Caki2 (cell line): Measurements from ENCODE around the gene EN2. TPM values are rescaled to one million over a fixed set of nuclear protein-coding genes. Genes with fewer than 3 reads are reported as not detected.

Experiments used
- DNase-seq: peaks from one replicate; pipeline ENCODE4 v3.0.0-alpha.2; 2015; ENCODE audit warnings: low read depth
- in situ Hi-C: cut with HindIII; loops from 2 replicates; pipeline ENCODE4 v1.10.0; 2016; ENCODE audit warnings: low sequenced_read_pairs, low pct_unique_long_range_greater_than_20kb, mixed read lengths
- total RNA-seq: library from RNA; depleted of rRNA; stranded (reverse); fragments of >200 nt; shearing (Covaris generic); gene quantifications from 2 replicates; pipeline ENCODE4 v1.2.3, GENCODE V29; 2014; ENCODE audit warnings: low replicate concordance

The EN2 gene
- total RNA-seq, 1 experiment from 2014 or later, result 1.3 TPM

DNA sequence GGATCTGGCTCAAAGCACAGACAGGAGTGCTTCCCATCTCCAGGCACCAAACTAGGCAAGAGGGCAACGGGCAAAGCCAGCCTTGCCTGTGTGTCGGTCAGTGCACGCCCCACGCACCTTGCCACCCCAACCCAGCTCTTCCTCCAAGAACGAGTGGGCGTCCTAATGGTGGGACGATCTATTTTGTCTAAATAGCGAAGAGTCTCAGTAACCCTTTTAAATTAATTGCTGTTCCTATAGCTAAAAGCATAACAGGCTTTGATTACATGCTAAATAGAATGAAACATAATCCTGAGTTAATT lies 12.2 kb downstream of the EN2 start:
- in situ Hi-C loops, result no loop called here
- DNase-seq, result no peak

DNA sequence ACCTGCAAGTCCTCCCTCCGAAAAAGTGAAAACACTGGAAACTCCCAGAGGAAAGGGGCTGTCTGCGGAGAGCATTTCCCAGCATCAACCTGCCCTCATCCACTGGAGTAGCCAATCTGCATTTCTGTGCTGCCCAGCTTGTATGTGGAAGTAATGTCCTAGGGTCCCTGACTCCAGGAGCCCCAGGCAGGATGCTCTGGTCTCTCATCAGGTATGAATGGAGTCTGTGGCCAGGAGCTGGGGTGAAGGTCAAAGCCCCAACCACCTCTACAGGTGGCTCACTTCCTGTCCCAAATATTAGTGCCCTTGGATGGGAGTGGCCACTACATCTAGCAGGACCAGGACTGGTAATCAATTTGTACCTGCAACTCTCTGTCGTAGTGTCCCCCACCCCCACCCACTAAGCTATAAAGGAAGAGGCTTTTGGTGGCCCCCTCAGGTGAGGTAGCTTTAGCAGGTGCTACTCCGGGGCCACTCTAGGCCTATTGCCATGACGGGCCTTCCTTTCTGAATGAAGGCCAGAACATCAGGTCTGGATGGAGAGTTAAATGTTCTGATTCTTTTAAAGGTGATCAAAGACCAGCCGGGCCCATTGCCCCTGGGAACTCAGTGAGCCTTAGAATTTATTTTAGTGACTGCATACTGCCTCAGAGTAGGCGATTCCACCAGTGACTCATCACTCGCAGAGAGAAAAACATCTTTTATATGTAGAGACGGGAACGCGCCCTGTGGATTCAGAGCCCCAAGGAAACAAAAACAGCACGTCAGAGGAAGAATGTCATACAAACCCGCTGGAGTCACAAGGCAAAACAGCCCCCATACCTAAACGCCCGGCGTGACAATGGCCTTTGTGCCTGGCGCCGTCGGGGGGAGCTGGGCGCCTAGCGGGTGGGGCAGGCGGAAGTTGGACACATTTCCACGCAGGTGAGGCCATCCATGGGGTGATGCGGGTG lies 13.0 kb downstream of the EN2 start:
- in situ Hi-C loops, result no loop called here
- peak; percentile 75 for DNase-seq

- peak; percentile 46 for DNase-seq
- in situ Hi-C loops, result no loop called here
Observed at GRCh38 chr7:155471718-155472117, 13.8 kb downstream of the EN2 start.

GRCh38 chr7:155477476-155477875 lies 19.5 kb downstream of the EN2 start:
- no peak for DNase-seq
- in situ Hi-C loops, result no loop called here

DNA sequence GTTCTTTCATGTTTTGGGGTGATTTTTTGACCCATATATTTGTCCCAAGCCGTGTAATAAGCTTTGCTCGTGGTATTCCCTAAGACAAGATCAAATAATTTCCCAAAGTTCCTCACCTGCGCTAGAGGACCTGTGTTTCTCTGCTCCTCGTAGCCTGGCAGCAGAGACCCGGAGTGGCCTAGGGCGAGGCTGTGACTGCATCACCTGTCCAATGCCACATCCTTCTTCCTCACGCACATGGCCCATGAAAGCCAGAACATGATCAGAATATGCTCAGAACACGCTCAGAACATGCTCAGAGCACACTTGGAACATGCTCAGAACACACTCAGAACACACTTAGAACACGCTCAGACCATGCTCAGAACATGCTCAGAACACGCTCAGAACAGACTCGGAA lies 23.8 kb downstream of the EN2 start:
- in situ Hi-C loops, result no loop called here
- DNase-seq, result no peak

GRCh38 chr7:155482511-155483183 lies 24.7 kb downstream of the EN2 start:
- in situ Hi-C loops, result no loop called here
- no peak for DNase-seq

- in situ Hi-C loops, result no loop called here
Observed at GRCh38 chr7:155483245-155483644, 25.3 kb downstream of the EN2 start.

GRCh38 chr7:155483868-155484325 lies 26.0 kb downstream of the EN2 start:
- DNase-seq, result no peak
- in situ Hi-C loops, result no loop called here

More at GRCh38 chr7:155483245-155483644, 25.3 kb downstream of the EN2 start:
- DNase-seq, result no peak

DNA sequence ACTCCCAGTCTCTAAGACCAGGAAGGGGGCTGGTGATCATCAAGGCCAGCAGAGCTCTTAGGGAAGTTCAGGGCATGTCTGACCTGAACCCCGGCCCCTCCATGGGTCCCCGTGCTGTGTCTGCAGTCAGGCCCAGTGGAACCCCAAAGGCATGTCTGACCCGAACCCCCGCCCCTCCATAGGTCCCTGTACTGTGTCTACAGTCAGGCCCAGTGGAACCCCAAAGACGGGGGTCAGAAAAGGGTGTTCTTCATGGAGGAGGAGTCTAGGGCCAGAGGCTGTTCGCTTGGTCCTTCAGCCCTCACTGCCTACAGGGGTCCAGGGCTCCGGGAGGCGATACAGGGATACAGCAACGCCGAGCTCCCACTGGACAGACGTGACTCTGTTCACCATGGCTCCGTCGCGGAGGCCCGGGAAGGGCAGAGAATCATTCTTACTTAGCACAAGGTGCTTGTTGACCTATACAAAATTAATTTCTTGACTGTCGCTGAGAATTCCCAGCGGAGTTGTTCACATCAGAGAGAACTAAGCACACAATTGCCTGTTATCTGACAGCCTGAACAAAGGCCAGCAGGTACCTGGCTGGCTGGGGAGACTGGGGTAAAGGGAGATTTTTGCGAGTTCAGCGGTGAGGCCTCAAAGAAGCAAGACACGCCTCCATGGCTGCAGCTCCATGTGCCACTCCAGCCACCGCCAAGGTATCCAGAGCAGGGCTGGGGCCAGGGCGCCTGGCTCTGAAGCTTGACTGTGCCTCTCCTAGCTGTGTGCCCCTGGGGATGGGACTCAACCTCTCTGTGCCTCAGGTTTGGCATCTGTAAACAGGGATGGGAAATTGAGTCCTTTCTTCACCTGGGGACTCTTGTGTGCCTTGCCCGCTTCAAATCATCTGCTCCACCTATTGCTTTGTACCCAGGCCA lies 26.8 kb downstream of the EN2 start:
- in situ Hi-C loops, result no loop called here
- no peak for DNase-seq

- in situ Hi-C loops, result no loop called here
Observed at GRCh38 chr7:155486783-155487508, 29.0 kb downstream of the EN2 start.

DNA sequence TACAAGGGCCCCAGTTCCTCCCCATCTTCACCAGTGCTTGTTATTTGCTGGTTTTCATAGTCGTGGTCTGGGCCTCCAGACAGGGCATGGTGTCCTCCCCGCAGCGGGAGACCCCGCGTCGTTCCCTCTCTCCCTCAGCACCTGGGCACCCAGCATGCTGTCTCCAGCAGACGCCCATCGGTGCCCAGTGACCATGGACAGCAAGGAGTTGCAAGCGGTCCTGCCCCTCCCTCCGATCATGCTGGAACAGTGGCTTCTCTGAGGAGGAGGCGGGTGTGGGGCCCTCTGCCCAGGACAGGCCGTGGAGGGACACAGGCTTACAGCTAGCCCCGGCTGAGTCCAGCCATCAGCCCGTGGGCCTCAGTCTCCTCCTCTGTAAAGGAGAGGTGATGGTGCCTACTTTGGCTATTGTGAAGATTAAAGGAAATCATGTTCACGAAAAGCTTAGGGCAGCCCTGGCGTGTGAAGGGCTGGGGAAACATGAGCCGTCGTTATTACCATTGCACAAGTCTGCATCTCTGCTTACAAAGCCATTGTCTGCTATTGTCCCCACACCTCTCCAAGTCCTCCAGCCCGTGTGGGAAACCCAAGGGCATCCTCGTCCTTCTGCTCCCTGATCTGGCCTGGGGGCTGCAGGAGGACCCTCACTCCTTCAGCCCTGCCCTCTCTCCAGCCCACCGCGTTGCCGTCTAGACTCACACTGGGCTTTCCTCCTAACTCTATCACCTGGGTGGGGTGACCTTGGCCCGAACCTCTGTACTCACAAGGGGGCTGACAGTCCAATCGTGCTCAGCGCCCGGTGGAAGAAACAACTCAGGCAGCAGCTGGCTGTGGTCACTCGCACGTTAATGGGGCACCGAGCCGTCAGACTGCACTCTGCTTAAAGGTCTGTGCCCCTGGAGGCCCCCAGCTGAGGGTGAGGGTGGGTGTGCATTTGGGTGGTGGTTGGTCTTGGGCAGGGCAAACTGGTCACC lies 29.9 kb downstream of the EN2 start:
- DNase-seq, result no peak
- in situ Hi-C loops, result no loop called here

More at GRCh38 chr7:155486783-155487508, 29.0 kb downstream of the EN2 start:
- no peak for DNase-seq

GRCh38 chr7:155488483-155489127 lies 30.7 kb downstream of the EN2 start:
- no peak for DNase-seq
- in situ Hi-C loops, result no loop called here

- no peak for DNase-seq
- in situ Hi-C loops, result no loop called here
Observed at GRCh38 chr7:155489158-155489840, 31.4 kb downstream of the EN2 start.

DNA sequence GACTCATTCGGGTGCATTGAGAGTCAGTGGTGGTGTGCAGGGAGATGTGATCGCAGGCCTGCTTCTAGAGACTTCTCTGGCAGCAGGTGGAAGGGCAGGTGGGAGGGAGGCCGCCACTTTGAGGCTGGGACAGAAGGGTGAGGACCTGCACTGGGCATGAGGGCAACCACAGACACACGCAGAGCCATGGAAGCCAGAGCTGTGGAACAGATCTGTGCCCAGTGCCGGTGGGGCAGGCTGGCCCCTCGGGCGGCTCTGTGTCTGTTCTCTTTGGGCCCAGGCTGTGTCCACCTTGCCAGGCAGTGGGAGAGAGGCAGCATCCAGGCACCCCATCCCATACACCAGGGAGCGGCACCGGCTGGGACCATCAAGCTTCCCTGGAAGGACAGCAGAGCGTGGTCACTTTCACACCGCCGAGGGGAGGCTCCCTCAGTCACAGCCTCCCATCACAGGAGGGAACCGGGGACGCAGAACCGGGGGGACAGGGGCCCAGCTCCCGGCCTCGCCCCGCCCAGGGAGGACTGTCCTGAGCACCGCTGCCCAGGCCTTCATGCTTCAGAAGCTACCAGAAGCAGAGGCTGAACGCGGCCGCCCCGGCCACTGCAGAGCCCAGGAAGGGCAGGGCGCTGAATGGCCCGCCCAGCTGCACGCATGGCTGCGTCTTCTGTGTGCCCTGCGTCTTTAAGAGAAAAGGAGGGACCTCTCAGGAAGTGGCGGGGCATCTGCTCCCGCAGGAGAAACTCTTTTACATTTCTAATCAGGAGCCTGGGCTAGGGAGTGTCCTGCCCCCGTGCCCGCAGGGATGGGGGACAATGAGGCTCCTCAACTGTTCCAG lies 32.1 kb downstream of the EN2 start:
- DNase-seq, result no peak
- in situ Hi-C loops, result no loop called here
